ENCODE measurements around the gene ATP8B3. TPM values are rescaled to one million over a fixed set of nuclear protein-coding genes. Genes with fewer than 3 reads are reported as not detected.

The ATP8B3 gene
- total and polyA plus RNA-seq, 2 of the 13 experiments (the other 11 are each of a cell fraction or from before 2014, with no cell fraction given), result 2.6 to 5.9 TPM

GRCh38 chr19:1812426-1813191 lies 533 bp upstream of the ATP8B3 start (continued):
- TF ChIP-seq, protein P1, sequence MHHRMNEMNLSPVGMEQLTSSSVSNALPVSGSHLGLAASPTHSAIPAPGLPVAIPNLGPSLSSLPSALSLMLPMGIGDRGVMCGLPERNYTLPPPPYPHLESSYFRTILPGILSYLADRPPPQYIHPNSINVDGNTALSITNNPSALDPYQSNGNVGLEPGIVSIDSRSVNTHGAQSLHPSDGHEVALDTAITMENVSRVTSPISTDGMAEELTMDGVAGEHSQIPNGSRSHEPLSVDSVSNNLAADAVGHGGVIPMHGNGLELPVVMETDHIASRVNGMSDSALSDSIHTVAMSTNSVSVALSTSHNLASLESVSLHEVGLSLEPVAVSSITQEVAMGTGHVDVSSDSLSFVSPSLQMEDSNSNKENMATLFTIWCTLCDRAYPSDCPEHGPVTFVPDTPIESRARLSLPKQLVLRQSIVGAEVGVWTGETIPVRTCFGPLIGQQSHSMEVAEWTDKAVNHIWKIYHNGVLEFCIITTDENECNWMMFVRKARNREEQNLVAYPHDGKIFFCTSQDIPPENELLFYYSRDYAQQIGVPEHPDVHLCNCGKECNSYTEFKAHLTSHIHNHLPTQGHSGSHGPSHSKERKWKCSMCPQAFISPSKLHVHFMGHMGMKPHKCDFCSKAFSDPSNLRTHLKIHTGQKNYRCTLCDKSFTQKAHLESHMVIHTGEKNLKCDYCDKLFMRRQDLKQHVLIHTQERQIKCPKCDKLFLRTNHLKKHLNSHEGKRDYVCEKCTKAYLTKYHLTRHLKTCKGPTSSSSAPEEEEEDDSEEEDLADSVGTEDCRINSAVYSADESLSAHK (CRISPR knock-in tag; IDR thresholded peaks at IDR 0.05; ENCODE audit: borderline replicate concordance), result no peak
- TF ChIP-seq JUNB (CRISPR knock-in tag; IDR thresholded peaks at IDR 0.05; ENCODE audit: borderline replicate concordance) (no peak), MED8 (CRISPR knock-in tag; IDR thresholded peaks at IDR 0.05; ENCODE audit: insufficient replicate concordance) (no peak), MAZ (IDR thresholded peaks at IDR 0.05; ENCODE audit: borderline replicate concordance, low read depth, low read length) (peak; percentile 73), MAZ (CRISPR knock-in tag; IDR thresholded peaks at IDR 0.05; ENCODE audit: low read depth) (peak; percentile 65; the same call in 1 of the 2 replicates), FOSL1 (CRISPR knock-in tag; IDR thresholded peaks at IDR 0.05; ENCODE audit: borderline replicate concordance) (no peak), ZNF225 (CRISPR knock-in tag; IDR thresholded peaks at IDR 0.05) (0 out of 2 replicates have a peak, but pooled peaks have one; percentile 61), HBP1 (CRISPR knock-in tag; IDR thresholded peaks at IDR 0.05; ENCODE audit: low read depth) (peak; percentile 89), ZNF572 (CRISPR knock-in tag; IDR thresholded peaks at IDR 0.05) (no peak), KLF11 (CRISPR knock-in tag; IDR thresholded peaks at IDR 0.05) (no peak), ZNF367 (CRISPR knock-in tag; IDR thresholded peaks at IDR 0.05; ENCODE audit: borderline replicate concordance) (no peak), ZNF709 (CRISPR knock-in tag; IDR thresholded peaks at IDR 0.05) (0 out of 2 replicates have a peak, but pooled peaks have one; percentile 43), MAX (IDR thresholded peaks at IDR 0.05) (peak; percentile 61), RXRB (CRISPR knock-in tag; IDR thresholded peaks at IDR 0.05; ENCODE audit: borderline replicate concordance) (peak; percentile 67; the same call in 1 of the 2 replicates), TBL1XR1 (IDR thresholded peaks at IDR 0.05; ENCODE audit: borderline replicate concordance, low read length, partially characterized antibody) (peak; percentile 37), LCORL (IDR thresholded peaks at IDR 0.05) (no peak), LCORL (CRISPR knock-in tag; IDR thresholded peaks at IDR 0.05) (peak; percentile 71; the same call in 1 of the 2 replicates)
- TF ChIP-seq, protein P2, sequence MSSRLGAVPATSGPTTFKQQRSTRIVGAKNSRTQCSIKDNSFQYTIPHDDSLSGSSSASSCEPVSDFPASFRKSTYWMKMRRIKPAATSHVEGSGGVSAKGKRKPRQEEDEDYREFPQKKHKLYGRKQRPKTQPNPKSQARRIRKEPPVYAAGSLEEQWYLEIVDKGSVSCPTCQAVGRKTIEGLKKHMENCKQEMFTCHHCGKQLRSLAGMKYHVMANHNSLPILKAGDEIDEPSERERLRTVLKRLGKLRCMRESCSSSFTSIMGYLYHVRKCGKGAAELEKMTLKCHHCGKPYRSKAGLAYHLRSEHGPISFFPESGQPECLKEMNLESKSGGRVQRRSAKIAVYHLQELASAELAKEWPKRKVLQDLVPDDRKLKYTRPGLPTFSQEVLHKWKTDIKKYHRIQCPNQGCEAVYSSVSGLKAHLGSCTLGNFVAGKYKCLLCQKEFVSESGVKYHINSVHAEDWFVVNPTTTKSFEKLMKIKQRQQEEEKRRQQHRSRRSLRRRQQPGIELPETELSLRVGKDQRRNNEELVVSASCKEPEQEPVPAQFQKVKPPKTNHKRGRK (CRISPR knock-in tag; IDR thresholded peaks at IDR 0.05), result 0 out of 2 replicates have a peak, but pooled peaks have one; percentile 27
- TF ChIP-seq, protein P3, sequence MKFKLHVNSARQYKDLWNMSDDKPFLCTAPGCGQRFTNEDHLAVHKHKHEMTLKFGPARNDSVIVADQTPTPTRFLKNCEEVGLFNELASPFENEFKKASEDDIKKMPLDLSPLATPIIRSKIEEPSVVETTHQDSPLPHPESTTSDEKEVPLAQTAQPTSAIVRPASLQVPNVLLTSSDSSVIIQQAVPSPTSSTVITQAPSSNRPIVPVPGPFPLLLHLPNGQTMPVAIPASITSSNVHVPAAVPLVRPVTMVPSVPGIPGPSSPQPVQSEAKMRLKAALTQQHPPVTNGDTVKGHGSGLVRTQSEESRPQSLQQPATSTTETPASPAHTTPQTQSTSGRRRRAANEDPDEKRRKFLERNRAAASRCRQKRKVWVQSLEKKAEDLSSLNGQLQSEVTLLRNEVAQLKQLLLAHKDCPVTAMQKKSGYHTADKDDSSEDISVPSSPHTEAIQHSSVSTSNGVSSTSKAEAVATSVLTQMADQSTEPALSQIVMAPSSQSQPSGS (CRISPR knock-in tag; IDR thresholded peaks at IDR 0.05), result peak; percentile 22; the same call in 1 of the 2 replicates
- TF ChIP-seq, protein P4, sequence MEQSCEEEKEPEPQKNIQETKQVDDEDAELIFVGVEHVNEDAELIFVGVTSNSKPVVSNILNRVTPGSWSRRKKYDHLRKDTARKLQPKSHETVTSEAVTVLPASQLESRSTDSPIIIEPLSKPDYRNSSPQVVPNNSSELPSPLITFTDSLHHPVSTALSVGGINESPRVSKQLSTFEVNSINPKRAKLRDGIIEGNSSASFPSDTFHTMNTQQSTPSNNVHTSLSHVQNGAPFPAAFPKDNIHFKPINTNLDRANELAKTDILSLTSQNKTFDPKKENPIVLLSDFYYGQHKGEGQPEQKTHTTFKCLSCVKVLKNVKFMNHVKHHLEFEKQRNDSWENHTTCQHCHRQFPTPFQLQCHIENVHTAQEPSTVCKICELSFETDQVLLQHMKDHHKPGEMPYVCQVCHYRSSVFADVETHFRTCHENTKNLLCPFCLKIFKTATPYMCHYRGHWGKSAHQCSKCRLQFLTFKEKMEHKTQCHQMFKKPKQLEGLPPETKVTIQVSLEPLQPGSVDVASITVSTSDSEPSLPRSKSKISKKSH (CRISPR knock-in tag; IDR thresholded peaks at IDR 0.05; ENCODE audit: borderline replicate concordance), result peak; percentile 78; the same call in 1 of the 2 replicates
